IMR-90 (cell line): ENCODE results near the gene SVIL.

ENCODE experiments used
- CEBPB ChIP-seq: IDR thresholded peaks from 2 replicates; pipeline ENCODE4 v1.6.1; 2012; ENCODE audit warnings: low read depth, low read length, improper control_type of control experiment
- POLR2A ChIP-seq: IDR thresholded peaks from 2 replicates; pipeline ENCODE4 v1.6.1; 2012; ENCODE audit warnings: mild to moderate bottlenecking, low read depth, low read length
- SMC3 ChIP-seq: fragments of 150-350 bp; IDR thresholded peaks from 2 replicates; pipeline ENCODE4 v1.6.1; 2016; ENCODE audit warnings: low read depth, mild to moderate bottlenecking, antibody characterized with exemption, low read length, moderate library complexity

DNA sequence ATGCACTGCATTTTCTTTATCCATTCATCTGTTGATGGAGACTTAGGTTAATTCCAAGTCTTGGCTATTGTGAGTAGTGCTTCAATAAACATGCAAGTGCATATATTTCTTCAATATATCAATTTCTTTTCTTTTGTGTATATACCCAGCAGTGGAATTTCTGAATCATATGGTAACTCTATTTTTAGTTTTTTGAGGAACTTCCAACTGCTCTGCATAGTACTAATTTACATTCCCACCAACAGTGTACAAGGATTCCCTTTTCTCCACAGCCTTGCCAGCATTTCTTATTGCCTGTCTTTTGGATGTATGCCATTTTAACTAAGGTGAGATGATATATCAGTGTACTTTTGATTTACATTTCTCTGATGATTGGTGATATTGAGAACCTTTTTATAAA is 200.7 kb downstream of the SVIL start:
- TF ChIP-seq POLR2A: no peak
- no peak for TF ChIP-seq SMC3
- TF ChIP-seq CEBPB: no peak
